OCI-LY1 (cell line): ENCODE data around the gene ELL.

ENCODE experiments used
- H2AFZ ChIP-seq: fragments of 200-600 bp; sonication (generic), shearing (Covaris generic); 2 replicates; pipeline ENCODE4 v1.6.0; 2014; ENCODE audit warnings: antibody characterized with exemption, mild to moderate bottlenecking, low read length
- H3F3A ChIP-seq: fragments of 200-600 bp; sonication (generic), shearing (Covaris generic); 2 replicates; pipeline ENCODE4 v1.6.0; 2014; ENCODE audit warnings: mild to moderate bottlenecking, antibody characterized with exemption, low read length, moderate library complexity; ENCODE audit not compliant: insufficient read depth
- H3K27ac ChIP-seq: fragments of 200-600 bp; sonication (generic); 2 replicates; pipeline ENCODE4 v1.5.1; 2014; ENCODE audit warnings: low read length, mixed run types, mild to moderate bottlenecking, low read depth; ENCODE audit not compliant: poor library complexity, severe bottlenecking
- H3K27me3 ChIP-seq: fragments of 200-600 bp; sonication (generic); 2 replicates; pipeline ENCODE4 v1.6.0; 2014; ENCODE audit warnings: antibody characterized with exemption, mild to moderate bottlenecking, low read length, moderate library complexity; ENCODE audit not compliant: insufficient read depth
- H3K36me3 ChIP-seq: fragments of 200-600 bp; sonication (generic); 2 replicates; pipeline ENCODE4 v1.6.1; 2014; ENCODE audit warnings: mild to moderate bottlenecking, antibody characterized with exemption, low read length, moderate library complexity, mixed read lengths; ENCODE audit not compliant: insufficient read depth
- H3K4me1 ChIP-seq: fragments of 200-600 bp; sonication (generic); 2 replicates; pipeline ENCODE4 v1.5.1; 2014; ENCODE audit warnings: mild to moderate bottlenecking, low read length, moderate library complexity; ENCODE audit not compliant: insufficient read depth, severe bottlenecking
- H3K4me2 ChIP-seq: fragments of 200-600 bp; sonication (generic), shearing (Covaris generic); 2 replicates; pipeline ENCODE4 v1.6.1; 2014; ENCODE audit warnings: low read length
- H3K4me3 ChIP-seq: fragments of 200-600 bp; sonication (generic); 2 replicates; pipeline ENCODE4 v1.5.1; 2014; ENCODE audit warnings: low read length, low read depth, mild to moderate bottlenecking, mixed read lengths; ENCODE audit not compliant: poor library complexity, severe bottlenecking
- H3K79me2 ChIP-seq: fragments of 200-600 bp; shearing (Covaris generic); 2 replicates; pipeline ENCODE4 v1.6.1; 2016; ENCODE audit warnings: mixed run types, low read length, mixed read lengths; ENCODE audit not compliant: insufficient read depth
- H3K9ac ChIP-seq: fragments of 200-600 bp; sonication (generic), shearing (Covaris generic); 2 replicates; pipeline ENCODE4 v1.6.1; 2014; ENCODE audit warnings: mild to moderate bottlenecking, low read length, mixed read lengths
- H3K9me2 ChIP-seq: fragments of 200-600 bp; sonication (generic), shearing (Covaris generic); 2 replicates; pipeline ENCODE4 v1.6.1; 2014; ENCODE audit warnings: low read depth, mild to moderate bottlenecking, low read length, mixed read lengths
- H3K9me3 ChIP-seq: fragments of 200-600 bp; shearing (Covaris generic); 2 replicates; pipeline ENCODE4 v1.6.1; 2014; ENCODE audit warnings: low read length, mixed read lengths
- H4K20me1 ChIP-seq: fragments of 200-600 bp; sonication (generic), shearing (Covaris generic); 2 replicates; pipeline ENCODE4 v1.6.0; 2016; ENCODE audit warnings: mild to moderate bottlenecking, low read length; ENCODE audit not compliant: insufficient read depth
- EZH2 ChIP-seq: fragments of 200-600 bp; sonication (generic), shearing (Covaris generic); IDR thresholded peaks from 2 replicates; pipeline ENCODE4 v1.8.0; 2017; ENCODE audit warnings: borderline replicate concordance, mixed run types, mild to moderate bottlenecking, antibody characterized with exemption, low read length, moderate library complexity, mixed read lengths
- TF ChIP-seq, protein P1 (sequence below): fragments of 200-600 bp; sonication (generic), shearing (Covaris generic); IDR thresholded peaks from 2 replicates; pipeline ENCODE4 v1.5.1; 2017; ENCODE audit warnings: mild to moderate bottlenecking, antibody characterized with exemption, low read length, moderate library complexity, mixed read lengths

The ELL gene

DNA sequence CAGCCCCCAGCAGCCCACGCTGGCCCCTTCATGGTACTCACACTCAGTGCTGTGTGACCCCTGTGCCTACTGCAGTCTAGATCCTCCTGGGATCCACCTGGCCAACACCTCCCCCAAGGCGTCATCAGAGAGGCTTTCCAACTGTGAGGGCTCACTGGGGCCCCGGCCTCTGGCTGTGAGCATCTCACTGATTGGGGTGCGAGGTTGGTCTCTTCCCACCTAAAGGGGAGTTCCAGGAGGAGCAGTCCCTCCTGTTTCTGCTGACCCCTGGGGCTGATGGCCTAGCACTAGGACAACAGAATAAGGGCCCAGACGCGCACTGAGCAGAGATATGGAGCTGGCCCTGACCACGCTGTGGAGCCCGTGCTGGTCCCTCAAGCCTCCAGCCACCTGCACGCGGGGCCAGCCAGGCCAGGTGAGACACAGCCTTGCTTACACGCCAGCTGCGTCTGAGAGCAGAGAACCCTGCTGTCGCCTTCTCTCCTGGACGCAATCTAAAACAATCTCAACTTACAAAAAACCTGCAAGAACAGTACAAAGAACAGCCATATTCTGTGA lies 32.2 kb downstream of the ELL start:
- Histone ChIP-seq H3K9me2 (no peaks in the 10 kb centered on the region), H3K4me2 (no peak overlapping the region), H3K27ac (no peak overlapping the region), H2AFZ (no peak overlapping the region), H3K4me1 (peaks cover 3% of the 10 kb centered on the region), H3K9me3 (no peaks in the 10 kb centered on the region), H3F3A (no peaks in the 10 kb centered on the region), H3K79me2 (no peaks in the 10 kb centered on the region), H3K36me3 (no peaks in the 10 kb centered on the region), H4K20me1 (no peaks in the 10 kb centered on the region; the same call in 1 of the 2 replicates), H3K27me3 (no peaks in the 10 kb centered on the region), H3K9ac (no peak overlapping the region), H3K4me3 (no peak overlapping the region)
- no peak for TF ChIP-seq EZH2
- TF ChIP-seq, protein P1, sequence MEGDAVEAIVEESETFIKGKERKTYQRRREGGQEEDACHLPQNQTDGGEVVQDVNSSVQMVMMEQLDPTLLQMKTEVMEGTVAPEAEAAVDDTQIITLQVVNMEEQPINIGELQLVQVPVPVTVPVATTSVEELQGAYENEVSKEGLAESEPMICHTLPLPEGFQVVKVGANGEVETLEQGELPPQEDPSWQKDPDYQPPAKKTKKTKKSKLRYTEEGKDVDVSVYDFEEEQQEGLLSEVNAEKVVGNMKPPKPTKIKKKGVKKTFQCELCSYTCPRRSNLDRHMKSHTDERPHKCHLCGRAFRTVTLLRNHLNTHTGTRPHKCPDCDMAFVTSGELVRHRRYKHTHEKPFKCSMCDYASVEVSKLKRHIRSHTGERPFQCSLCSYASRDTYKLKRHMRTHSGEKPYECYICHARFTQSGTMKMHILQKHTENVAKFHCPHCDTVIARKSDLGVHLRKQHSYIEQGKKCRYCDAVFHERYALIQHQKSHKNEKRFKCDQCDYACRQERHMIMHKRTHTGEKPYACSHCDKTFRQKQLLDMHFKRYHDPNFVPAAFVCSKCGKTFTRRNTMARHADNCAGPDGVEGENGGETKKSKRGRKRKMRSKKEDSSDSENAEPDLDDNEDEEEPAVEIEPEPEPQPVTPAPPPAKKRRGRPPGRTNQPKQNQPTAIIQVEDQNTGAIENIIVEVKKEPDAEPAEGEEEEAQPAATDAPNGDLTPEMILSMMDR = no peak

DNA sequence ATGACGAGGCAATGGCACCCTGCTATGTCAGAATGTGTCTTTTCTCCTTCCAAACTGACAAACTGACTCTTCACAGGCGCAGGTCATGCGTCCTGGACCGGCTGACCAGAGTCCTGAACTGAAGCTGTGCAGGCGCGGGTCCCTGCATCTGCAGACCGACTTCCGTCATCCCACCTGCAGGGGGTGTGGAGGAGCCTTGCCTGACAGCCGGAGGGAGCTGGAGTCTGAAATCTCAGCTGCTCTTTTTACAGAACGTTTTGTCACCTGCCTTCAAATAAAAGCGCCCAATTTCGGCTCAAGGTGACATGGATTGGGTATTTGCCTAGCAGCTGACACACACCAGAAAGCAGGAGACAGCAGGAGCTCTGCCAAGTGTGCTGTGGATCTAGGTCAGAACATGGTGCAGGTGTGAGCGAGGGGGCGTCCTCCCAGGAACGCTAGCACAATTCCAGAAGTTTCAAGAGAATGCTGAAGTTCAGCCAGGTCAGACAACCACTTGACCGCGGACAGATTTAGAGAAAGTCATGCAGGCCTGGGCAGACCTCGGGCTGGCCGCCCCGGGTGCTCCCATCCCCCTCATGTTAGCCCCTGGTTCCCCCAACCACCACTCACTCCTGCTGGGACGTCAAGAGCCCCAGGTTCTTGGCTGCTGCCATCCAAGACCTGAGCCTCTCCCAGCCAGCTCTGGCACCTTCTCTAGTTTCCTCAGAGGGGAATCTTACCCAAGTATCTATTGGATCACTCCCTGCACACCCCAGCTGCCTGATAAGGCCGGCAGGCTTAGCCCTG lies 32.8 kb downstream of the ELL start:
- Histone ChIP-seq H3K79me2 (no peaks in the 10 kb centered on the region), H3K9me3 (no peaks in the 10 kb centered on the region), H3K27ac (no peak overlapping the region), H3K36me3 (no peaks in the 10 kb centered on the region), H3K4me1 (peaks cover 5% of the 10 kb centered on the region), H3K9ac (no peak overlapping the region), H3F3A (no peaks in the 10 kb centered on the region), H2AFZ (no peak overlapping the region), H3K9me2 (no peaks in the 10 kb centered on the region), H3K27me3 (no peaks in the 10 kb centered on the region), H4K20me1 (no peaks in the 10 kb centered on the region; the same call in 1 of the 2 replicates), H3K4me3 (no peak overlapping the region), H3K4me2 (no peak overlapping the region)
- TF ChIP-seq, protein P1 = peak; percentile 57
- no peak for TF ChIP-seq EZH2

DNA sequence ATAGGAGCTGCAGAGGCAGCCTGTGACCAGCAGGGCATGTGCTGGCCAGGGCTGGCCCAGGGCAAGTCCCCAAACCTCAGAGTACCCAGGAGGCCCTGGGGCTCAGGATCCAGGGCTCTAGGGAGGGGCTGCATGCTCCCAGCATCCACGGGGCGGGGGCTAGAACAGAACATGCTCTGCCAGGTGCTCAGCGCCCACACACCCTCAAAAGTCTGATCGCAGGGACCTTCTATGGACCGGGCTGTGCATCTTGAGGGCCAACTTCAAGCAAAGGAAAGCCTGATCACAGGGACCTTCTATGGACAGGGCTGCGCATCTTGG lies 33.5 kb downstream of the ELL start:
- no peaks in the 10 kb centered on the region for H4K20me1 ChIP-seq
- no peak for TF ChIP-seq EZH2
- TF ChIP-seq, protein P1 = no peak

More for the DNA sequence above, 33.5 kb downstream of the ELL start:
- Histone ChIP-seq H3K27ac (no peak overlapping the region), H3K36me3 (no peaks in the 10 kb centered on the region), H3K4me1 (peaks cover 5% of the 10 kb centered on the region), H3F3A (no peaks in the 10 kb centered on the region), H3K4me3 (no peak overlapping the region), H3K9me3 (no peaks in the 10 kb centered on the region), H2AFZ (no peak overlapping the region), H3K79me2 (no peaks in the 10 kb centered on the region), H3K9ac (no peak overlapping the region), H3K27me3 (no peaks in the 10 kb centered on the region), H3K9me2 (no peaks in the 10 kb centered on the region), H3K4me2 (no peak overlapping the region)
